Measurements from ENCODE around the gene CGNL1. TPM values are rescaled to one million over a fixed set of nuclear protein-coding genes. Genes with fewer than 3 reads are reported as not detected.

Gene CGNL1
- total and polyA plus RNA-seq, 7 donors = 0.18 to 2.2 (median 0.37) TPM

DNA sequence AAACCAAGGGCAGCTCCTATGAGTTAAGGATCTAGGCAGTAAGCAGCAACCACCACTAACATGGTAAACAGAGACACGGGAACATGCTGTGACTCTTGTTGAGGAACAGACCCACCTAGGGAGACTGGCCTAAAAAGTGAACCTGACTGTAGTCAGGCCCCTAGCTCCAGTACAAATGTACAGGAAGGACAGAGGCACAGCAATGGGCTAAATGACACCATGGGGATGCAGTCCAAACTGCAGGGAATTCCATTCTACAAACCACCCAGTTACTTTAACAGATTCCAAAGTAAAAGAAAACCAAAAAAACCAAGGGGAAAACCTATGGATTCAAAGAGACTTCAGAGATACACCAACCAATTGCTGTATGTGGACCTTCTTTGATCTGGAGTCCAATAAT is 28.2 kb upstream of the CGNL1 start:
- no peaks in the 10 kb centered on the region for H3K4me1 ChIP-seq
- no peaks in the 10 kb centered on the region for H3K9me3 ChIP-seq
- ATAC-seq = no peak
- 96 to 100% (median 96%) methylated on average over 1 of the region's 1 CpG for WGBS, 3 donors
- no peak for TF ChIP-seq CTCF (IDR thresholded peaks at IDR 0.05)
- no peaks in the 10 kb centered on the region for H3K27me3 ChIP-seq (ENCODE audit: insufficient read depth in 3 of 3, low read length in 2 of 3)
- no peaks in the 10 kb centered on the region for H3K36me3 ChIP-seq (ENCODE audit: insufficient read depth in 1 of 2, low read depth in 1 of 2)
- no peak overlapping the region for H3K27ac ChIP-seq
- DNase-seq = no peak
- intact Hi-C loops (cut with DNase I) = no loop called here
- H3K4me3 ChIP-seq = no peak overlapping the region

- H3K27me3 ChIP-seq (ENCODE audit: insufficient read depth in 3 of 3, low read length in 2 of 3) = peaks cover 0 to 7% (median 0%) of the 10 kb centered on the region in 3 donors
- ATAC-seq = no peak
- no peaks in the 10 kb centered on the region for H3K4me1 ChIP-seq
- H3K4me3 ChIP-seq = no peak overlapping the region
- no peaks in the 10 kb centered on the region for H3K36me3 ChIP-seq (ENCODE audit: insufficient read depth in 1 of 2, low read depth in 1 of 2)
- 87 to 95% (median 92%) methylated on average over 17 of the region's 17 CpGs for WGBS, 3 donors
- intact Hi-C loops (cut with DNase I) = no loop called here
- H3K9me3 ChIP-seq = no peaks in the 10 kb centered on the region
- no peak for DNase-seq
- TF ChIP-seq CTCF (IDR thresholded peaks at IDR 0.05) = no peak
- H3K27ac ChIP-seq = no peak overlapping the region
Measured at GRCh38 chr15:57352535-57353316, 23.6 kb upstream of the CGNL1 start.

DNA sequence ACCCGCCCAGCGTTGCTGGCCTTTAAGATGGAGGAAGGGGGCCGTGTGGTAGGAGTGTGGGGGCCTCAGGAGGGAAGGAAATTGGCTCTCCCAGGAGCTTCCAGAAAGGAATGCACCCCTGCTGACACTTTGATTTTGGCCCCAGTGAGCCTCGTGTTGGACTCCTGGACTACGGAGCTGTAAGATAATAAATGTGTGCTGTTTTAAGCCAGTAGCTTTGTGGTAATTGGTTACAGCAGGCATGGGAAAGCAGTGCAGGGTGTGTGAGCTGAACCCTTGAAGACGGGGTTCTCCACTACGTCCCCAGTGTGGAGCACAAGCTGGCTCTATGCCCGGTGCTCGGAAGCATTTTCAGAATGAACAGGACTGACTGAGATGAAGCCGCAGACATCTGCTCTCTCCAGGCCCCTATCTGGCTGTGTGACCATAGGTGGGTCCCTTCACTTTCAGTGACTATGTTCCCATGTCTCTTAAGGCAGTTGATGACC is 22.9 kb upstream of the CGNL1 start:
- Histone ChIP-seq H3K27me3 (ENCODE audit: insufficient read depth in 3 of 3, low read length in 2 of 3) (peaks cover 0 to 7% (median 0%) of the 10 kb centered on the region in 3 donors), H3K27ac (no peak overlapping the region), H3K9me3 (no peaks in the 10 kb centered on the region), H3K4me3 (no peak overlapping the region), H3K4me1 (no peaks in the 10 kb centered on the region), H3K36me3 (ENCODE audit: insufficient read depth in 1 of 2, low read depth in 1 of 2) (no peaks in the 10 kb centered on the region)
- DNase-seq (no peak), ATAC-seq (no peak)
- 59 to 69% (median 66%) methylated on average over 10 of the region's 10 CpGs for WGBS, 3 donors
- intact Hi-C loops (cut with DNase I) = no loop called here
- TF ChIP-seq CTCF (IDR thresholded peaks at IDR 0.05) = no peak

DNA sequence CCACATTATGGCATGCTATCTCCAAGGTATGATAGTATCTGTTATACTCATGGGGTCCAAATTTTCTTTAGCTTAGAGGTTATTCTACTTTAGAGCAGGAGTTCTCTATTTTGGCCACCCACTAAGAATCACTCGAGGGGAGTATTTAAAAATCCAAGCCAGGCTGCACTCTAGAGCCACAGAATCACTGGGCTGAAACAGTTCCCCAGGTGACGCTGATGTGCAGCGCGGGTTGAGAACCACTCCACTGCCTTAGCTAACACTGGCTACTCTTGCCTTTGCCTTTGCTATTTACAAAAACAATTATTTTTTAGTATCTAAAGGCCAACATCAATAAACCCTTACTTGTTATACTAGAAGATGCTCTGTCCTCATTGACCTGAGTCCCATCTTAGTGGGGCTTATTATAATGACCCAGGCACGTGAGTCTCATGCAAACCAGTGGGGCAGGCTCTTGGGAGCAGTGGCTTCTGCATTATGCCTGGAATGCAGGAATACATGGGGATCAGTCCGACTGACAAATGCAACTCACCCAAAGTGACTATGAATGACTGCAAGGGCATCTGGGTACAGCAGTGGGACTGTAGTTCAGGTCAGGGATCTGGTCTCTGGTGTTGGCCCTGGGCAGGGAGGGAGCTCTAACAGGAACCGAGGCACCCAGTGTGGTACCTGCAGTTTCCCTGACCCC is 21.7 kb upstream of the CGNL1 start:
- Histone ChIP-seq H3K36me3 (ENCODE audit: insufficient read depth in 1 of 2, low read depth in 1 of 2) (no peaks in the 10 kb centered on the region), H3K4me3 (no peak overlapping the region), H3K27ac (no peak overlapping the region), H3K9me3 (no peaks in the 10 kb centered on the region), H3K4me1 (no peaks in the 10 kb centered on the region), H3K27me3 (ENCODE audit: insufficient read depth in 3 of 3, low read length in 2 of 3) (peaks cover 0 to 7% (median 0%) of the 10 kb centered on the region in 3 donors)
- ATAC-seq (no peak), DNase-seq (no peak)
- 67 to 82% (median 78%) methylated on average over 7 of the region's 7 CpGs for WGBS, 3 donors
- intact Hi-C loops (cut with DNase I) = no loop called here
- TF ChIP-seq CTCF (IDR thresholded peaks at IDR 0.05) = no peak
